Measurements from ENCODE around the gene LPP. TPM values are rescaled to one million over a fixed set of nuclear protein-coding genes. Genes with fewer than 3 reads are reported as not detected.

LPP gene
- total RNA-seq, 6 experiments from 2014 or later: 41.5 to 90.5 (median 69.5) TPM

DNA sequence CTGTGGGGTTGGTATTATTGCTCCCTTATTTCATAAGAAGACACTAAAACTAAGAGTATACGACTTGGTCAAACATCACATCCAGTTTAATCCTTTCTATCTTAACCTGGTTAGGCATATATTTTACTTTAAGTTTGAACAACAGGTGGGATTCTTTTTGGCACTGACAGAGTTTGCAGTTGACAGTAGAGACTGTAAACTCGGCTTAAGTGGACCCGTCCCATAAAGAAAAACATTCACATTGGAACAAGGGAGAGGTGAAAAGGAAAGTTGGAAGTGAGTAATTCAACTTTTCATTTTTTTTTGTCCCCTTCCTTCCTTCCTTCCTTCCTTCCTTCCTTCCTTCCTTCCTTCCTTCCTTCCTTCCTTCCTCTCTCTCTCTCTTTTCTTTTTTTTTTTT, 355.4 kb downstream of the LPP start:
- no peak overlapping the region for H3K4me3 ChIP-seq
- H3K27me3 ChIP-seq: no peaks in the 10 kb centered on the region
- TF ChIP-seq, protein P1, sequence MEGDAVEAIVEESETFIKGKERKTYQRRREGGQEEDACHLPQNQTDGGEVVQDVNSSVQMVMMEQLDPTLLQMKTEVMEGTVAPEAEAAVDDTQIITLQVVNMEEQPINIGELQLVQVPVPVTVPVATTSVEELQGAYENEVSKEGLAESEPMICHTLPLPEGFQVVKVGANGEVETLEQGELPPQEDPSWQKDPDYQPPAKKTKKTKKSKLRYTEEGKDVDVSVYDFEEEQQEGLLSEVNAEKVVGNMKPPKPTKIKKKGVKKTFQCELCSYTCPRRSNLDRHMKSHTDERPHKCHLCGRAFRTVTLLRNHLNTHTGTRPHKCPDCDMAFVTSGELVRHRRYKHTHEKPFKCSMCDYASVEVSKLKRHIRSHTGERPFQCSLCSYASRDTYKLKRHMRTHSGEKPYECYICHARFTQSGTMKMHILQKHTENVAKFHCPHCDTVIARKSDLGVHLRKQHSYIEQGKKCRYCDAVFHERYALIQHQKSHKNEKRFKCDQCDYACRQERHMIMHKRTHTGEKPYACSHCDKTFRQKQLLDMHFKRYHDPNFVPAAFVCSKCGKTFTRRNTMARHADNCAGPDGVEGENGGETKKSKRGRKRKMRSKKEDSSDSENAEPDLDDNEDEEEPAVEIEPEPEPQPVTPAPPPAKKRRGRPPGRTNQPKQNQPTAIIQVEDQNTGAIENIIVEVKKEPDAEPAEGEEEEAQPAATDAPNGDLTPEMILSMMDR (IDR thresholded peaks at IDR 0.05): no peak
- TF ChIP-seq POLR2A (IDR thresholded peaks at IDR 0.05): no peak
- H3K9me3 ChIP-seq: no peaks in the 10 kb centered on the region
- no peak for ATAC-seq
- 87% methylated on average over 3 of the region's 3 CpGs for WGBS (ENCODE audit: insufficient coverage, low coverage, low lambda C conversion rate, missing lambda C conversion rate)
- peaks cover 0 to 16% (median 0%) of the 10 kb centered on the region in 4 donors for H3K4me1 ChIP-seq
- peaks cover 0 to 6% (median 0%) of the 10 kb centered on the region in 4 donors for H3K36me3 ChIP-seq
- no peak for DNase-seq
- intact Hi-C loops (cut with DNase I): no loop called here
- no peak overlapping the region for H3K27ac ChIP-seq

DNA sequence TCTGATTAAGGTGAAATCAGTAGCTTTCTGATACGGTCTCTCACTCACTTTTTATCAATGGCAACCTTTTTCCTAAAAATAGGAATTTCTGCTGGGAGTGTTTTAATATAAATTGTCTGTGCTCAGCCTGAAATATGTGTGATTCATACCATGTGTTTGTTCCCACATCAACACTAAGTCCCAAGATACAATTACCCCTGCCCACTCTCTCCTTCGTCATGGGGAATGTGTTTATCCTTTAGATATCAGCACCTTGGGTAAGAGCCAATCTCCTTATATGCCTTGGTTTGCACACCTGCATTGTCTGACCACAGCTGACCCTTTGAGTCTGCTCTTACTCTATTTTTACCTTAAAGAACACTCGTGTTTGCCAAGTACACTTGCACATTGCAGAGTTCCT, 356.4 kb downstream of the LPP start:
- Histone ChIP-seq H3K9me3 (no peaks in the 10 kb centered on the region), H3K27ac (no peak overlapping the region), H3K4me1 (peaks cover 0 to 18% (median 0%) of the 10 kb centered on the region in 4 donors), H3K4me3 (no peak overlapping the region), H3K27me3 (no peaks in the 10 kb centered on the region), H3K36me3 (peaks cover 0 to 6% (median 0%) of the 10 kb centered on the region in 4 donors)
- intact Hi-C loops (cut with DNase I): no loop called here
- DNase-seq (no peak), ATAC-seq (no peak)
- WGBS (ENCODE audit: insufficient coverage, low coverage, low lambda C conversion rate, missing lambda C conversion rate): 96% methylated on average over 3 of the region's 3 CpGs
- TF ChIP-seq, protein P1 (IDR thresholded peaks at IDR 0.05): no peak
- no peak for TF ChIP-seq POLR2A (IDR thresholded peaks at IDR 0.05)

DNA sequence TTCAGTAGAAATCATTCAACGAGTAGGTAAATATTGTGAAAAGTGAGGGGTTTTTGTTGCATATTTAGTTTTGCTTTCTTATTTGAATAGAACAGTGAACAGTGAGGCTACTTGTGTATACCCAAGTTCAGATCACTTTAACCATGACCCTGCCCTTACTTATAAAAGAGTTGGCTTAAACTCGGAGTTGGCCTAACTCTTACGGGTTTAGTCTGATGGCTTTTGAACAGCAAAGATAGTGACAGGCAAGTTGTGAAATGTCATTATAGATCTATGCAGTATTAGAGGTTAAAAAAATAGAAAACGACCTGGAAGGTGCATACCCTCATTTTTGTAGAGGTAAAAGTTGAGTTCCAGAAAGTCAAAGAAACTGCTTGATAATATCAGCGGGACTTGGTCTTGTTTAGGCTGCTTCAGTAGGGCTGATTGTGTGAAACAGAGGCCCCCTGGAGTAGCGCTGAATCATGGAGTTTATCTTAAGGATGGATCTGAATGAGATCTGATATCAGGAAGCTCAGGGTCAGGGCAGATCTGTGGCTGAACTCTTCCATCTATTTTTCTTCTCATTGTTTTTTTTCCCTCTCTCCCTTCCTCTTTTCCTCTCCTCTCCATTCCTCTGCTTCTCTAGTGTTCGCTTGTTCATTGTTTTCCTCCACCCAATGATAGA, 359.8 kb downstream of the LPP start:
- DNase-seq (no peak), ATAC-seq (peak; percentile 84 to 92 (median 90))
- TF ChIP-seq, protein P1 (IDR thresholded peaks at IDR 0.05): no peak
- no peak for TF ChIP-seq POLR2A (IDR thresholded peaks at IDR 0.05)
- H3K27me3 ChIP-seq: no peaks in the 10 kb centered on the region
- peaks cover 0 to 26% (median 4%) of the 10 kb centered on the region in 4 donors for H3K4me1 ChIP-seq
- peak overlapping the region in 2 of 3 donors; percentile 32 to 73 for H3K27ac ChIP-seq
- peaks cover 0 to 2% (median 0%) of the 10 kb centered on the region in 4 donors for H3K36me3 ChIP-seq
- 24% methylated on average over 6 of the region's 7 CpGs for WGBS (ENCODE audit: insufficient coverage, low coverage, low lambda C conversion rate, missing lambda C conversion rate)
- peak overlapping the region in 1 of 3 donors; percentile 5 for H3K4me3 ChIP-seq
- intact Hi-C loops (cut with DNase I): no loop called here
- H3K9me3 ChIP-seq: no peaks in the 10 kb centered on the region

DNA sequence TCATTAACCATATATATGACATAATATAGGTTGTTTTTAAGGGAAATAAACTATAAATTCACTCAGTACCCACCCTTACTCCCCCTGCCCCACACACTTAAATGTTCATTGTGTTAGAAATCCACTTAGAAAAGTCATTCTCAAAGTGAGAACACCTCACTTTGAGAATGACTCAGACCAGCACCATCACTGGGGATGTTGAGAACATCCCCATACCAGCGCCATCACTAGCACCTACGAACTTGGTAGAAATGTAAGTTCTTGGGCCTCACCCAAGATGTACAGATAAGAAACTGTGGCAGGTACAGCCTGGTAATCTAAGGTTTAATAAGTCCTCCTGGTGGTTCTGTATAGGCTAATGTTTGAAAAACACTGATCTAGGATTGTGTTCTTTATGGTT, 362.6 kb downstream of the LPP start:
- H3K27me3 ChIP-seq: no peaks in the 10 kb centered on the region
- no peak overlapping the region for H3K27ac ChIP-seq
- intact Hi-C loops (cut with DNase I): no loop called here
- 73% methylated on average over 2 of the region's 2 CpGs for WGBS (ENCODE audit: insufficient coverage, low coverage, low lambda C conversion rate, missing lambda C conversion rate)
- no peak for TF ChIP-seq POLR2A (IDR thresholded peaks at IDR 0.05)
- TF ChIP-seq, protein P1 (IDR thresholded peaks at IDR 0.05): no peak
- no peak overlapping the region for H3K4me3 ChIP-seq
- H3K4me1 ChIP-seq: peaks cover 0 to 47% (median 13%) of the 10 kb centered on the region in 4 donors
- ATAC-seq: no peak
- no peaks in the 10 kb centered on the region for H3K9me3 ChIP-seq
- DNase-seq: no peak
- no peaks in the 10 kb centered on the region for H3K36me3 ChIP-seq

Data from right lobe of liver (tissue), 6 donors.